ENCODE data around the gene OR6S1.

Gene OR6S1

GRCh38 chr14:20641591-20641990 lies at the start of gene OR6S1:
Gene OR6S1 (minus strand): TSS chr14:20641691. CDS start chr14:20641691, 0 bp downstream.
- no peak for DNase-seq

- peak; percentile 57 to 79 for DNase-seq
Measured at GRCh38 chr14:20690848-20691640, 49.6 kb upstream of the OR6S1 start.

GRCh38 chr14:20688167-20688839 lies 46.8 kb upstream of the OR6S1 start, which contains the start of gene ANG:
Gene ANG (plus strand): TSS chr14:20688764. CDS start chr14:20693565, 4,801 bp downstream.
- no peak for DNase-seq

GRCh38 chr14:20687362-20688166 lies 46.1 kb upstream of the OR6S1 start:
- DNase-seq = no peak

GRCh38 chr14:20686386-20687143 lies 45.1 kb upstream of the OR6S1 start:
- no peak for DNase-seq

- no peak for DNase-seq
Measured at GRCh38 chr14:20684662-20685456, 43.4 kb upstream of the OR6S1 start.

- DNase-seq = peak; percentile 87 to 92
Measured at GRCh38 chr14:20683891-20684661, 42.6 kb upstream of the OR6S1 start, which contains the start of gene RNASE4. Gene RNASE4 (plus strand): TSS chr14:20684560. CDS start chr14:20699372, 14,812 bp downstream.

GRCh38 chr14:20683125-20683890 lies 41.8 kb upstream of the OR6S1 start:
- DNase-seq = peak; percentile 87 to 89

- peak; percentile 87 to 88 for DNase-seq
Measured at GRCh38 chr14:20682435-20683124, 41.1 kb upstream of the OR6S1 start.

GRCh38 chr14:20682127-20682434 lies 40.6 kb upstream of the OR6S1 start:
- DNase-seq = no peak

GRCh38 chr14:20681348-20682126 lies 40.0 kb upstream of the OR6S1 start:
- peak; percentile 92 to 94 for DNase-seq

- peak in 1 of 2 donors; percentile 74 for DNase-seq
Measured at GRCh38 chr14:20680843-20681347, 39.4 kb upstream of the OR6S1 start.

- DNase-seq = no peak
Measured at GRCh38 chr14:20680363-20680762, 38.9 kb upstream of the OR6S1 start.

GRCh38 chr14:20679907-20680306 lies 38.4 kb upstream of the OR6S1 start:
- DNase-seq = peak in 1 of 2 donors; percentile 16

GRCh38 chr14:20676072-20676471 lies 34.6 kb upstream of the OR6S1 start:
- no peak for DNase-seq

- no peak for DNase-seq
Measured at GRCh38 chr14:20675669-20676068, 34.2 kb upstream of the OR6S1 start.

- DNase-seq = no peak
Measured at GRCh38 chr14:20671597-20672283, 30.2 kb upstream of the OR6S1 start.

- DNase-seq = no peak
Measured at GRCh38 chr14:20668969-20669368, 27.5 kb upstream of the OR6S1 start.

All from CD4-positive, alpha-beta T cell treated with Interleukin-4 for 1 hour (primary cell).